Ureter (tissue), 1 donor: ENCODE data around the gene TNFAIP1. TPM values are rescaled to one million over a fixed set of nuclear protein-coding genes. Genes with fewer than 3 reads are reported as not detected.
"Not testable (repeated sequence)": the region's sequence is repeated elsewhere in the genome, so short reads cannot be mapped to it uniquely, and the experiment has no call there.

Experiments used
- DNase-seq: peaks from one replicate; pipeline ENCODE4 v3.0.0-alpha.2; 2020; ENCODE audit warnings: low spot score
- total RNA-seq: library from RNA; stranded (reverse); gene quantifications from one replicate; pipeline ENCODE4 v1.2.4, GENCODE V29; 2023
- donor health status: DM: yes; HTN: yes; CAD: no.

The TNFAIP1 gene
- total RNA-seq, 1 donor from 2014 or later = 55.1 TPM

GRCh38 chr17:28324781-28325180, 10.8 kb upstream of the TNFAIP1 start:
- peak; percentile 7 for DNase-seq

- peak; percentile 29 for DNase-seq
Observed at GRCh38 chr17:28325211-28325610, 10.3 kb upstream of the TNFAIP1 start.

DNA sequence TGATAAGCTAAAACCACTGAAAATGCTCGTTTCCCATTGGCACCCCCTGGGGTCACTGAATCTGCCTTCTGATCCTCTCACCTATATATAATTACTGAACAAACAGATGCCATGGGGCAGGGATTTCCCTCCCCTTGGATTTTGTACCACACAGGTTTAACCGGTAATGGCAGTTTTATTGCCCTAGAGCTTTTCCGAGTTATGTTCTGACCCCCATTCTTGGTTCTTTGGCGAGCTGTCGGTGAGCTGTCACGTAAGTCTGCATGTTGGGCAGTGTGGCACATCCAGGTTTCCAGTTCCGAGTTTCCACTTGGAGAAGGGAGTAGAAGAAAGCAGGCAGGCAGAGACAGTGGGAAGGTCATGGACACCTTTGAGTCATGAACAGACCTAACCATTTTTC, 9.4 kb upstream of the TNFAIP1 start:
- DNase-seq = peak; percentile 64

- DNase-seq = peak; percentile 33
Observed at GRCh38 chr17:28327031-28327607, 8.4 kb upstream of the TNFAIP1 start.

DNA sequence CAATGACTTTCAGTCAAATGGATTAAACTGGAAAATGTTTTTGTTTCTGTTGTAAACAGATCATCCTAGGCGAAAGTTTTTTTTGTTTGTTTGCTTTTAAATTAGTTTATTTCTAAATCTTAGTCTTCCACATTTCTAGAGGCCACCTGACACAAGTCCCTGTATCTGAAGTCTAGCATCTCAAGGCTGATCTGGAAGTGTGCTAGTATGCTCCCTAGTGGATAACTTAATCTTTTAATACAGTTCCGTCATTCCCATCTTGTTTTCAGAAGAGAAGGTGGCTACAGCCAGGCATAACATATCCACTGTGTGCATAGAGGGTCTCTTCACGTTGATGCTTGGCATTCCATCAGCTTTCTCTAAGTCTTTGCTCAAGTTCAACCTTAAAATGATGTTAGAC, 7.9 kb upstream of the TNFAIP1 start:
- DNase-seq = peak; percentile 5

GRCh38 chr17:28328325-28328724, 7.2 kb upstream of the TNFAIP1 start:
- DNase-seq = peak; percentile 32

DNA sequence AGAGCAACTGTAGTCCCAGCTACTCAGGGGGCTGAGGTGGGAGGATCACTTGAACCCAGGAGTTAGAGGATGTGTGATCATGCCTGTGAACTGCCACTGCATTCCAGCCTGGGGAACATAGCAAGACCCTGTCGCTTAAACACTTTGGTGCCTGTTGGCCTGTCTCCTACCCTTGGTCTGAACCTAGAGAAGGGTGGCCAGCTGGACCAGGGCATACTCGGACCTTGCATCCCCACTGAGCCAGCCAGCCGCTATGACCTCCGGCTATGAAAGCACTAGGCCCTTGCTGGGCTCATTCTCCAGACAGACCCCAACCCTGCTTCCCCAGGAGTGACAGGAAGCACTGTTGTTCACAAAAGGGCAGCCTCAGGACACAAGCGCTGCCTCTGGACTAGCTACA, 4.9 kb upstream of the TNFAIP1 start:
- DNase-seq = no peak

GRCh38 chr17:28331891-28332420, 3.6 kb upstream of the TNFAIP1 start:
- no peak for DNase-seq

GRCh38 chr17:28333083-28333746, 2.3 kb upstream of the TNFAIP1 start:
- DNase-seq = no peak

- no peak for DNase-seq
Observed at GRCh38 chr17:28334171-28334570, 1.4 kb upstream of the TNFAIP1 start.

DNA sequence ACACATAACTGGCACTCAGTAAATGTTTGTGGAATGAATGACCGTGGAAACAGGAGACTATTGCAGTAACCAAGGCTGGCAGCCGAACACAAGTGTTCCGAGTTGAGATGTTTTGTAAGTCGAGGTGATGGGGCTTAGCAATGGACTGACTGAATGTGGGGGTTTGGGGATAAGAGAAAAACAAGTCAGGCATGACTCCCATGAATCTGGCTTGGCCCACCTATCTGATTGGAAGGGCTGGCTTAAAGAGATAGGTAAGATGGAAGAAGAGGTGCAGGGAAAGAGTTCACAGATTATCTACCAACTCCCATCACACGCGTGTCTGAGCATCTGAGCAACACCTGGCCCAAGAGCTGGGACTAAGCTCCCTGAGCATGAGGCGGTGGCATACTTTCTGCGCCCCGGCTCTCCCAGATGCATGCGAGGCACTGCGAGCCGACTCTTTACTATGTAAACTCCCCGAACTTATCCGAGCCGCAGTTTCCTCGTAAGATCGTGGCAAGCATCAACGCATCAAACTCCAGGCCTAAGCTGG, 828 bp upstream of the TNFAIP1 start:
- no peak for DNase-seq

DNA sequence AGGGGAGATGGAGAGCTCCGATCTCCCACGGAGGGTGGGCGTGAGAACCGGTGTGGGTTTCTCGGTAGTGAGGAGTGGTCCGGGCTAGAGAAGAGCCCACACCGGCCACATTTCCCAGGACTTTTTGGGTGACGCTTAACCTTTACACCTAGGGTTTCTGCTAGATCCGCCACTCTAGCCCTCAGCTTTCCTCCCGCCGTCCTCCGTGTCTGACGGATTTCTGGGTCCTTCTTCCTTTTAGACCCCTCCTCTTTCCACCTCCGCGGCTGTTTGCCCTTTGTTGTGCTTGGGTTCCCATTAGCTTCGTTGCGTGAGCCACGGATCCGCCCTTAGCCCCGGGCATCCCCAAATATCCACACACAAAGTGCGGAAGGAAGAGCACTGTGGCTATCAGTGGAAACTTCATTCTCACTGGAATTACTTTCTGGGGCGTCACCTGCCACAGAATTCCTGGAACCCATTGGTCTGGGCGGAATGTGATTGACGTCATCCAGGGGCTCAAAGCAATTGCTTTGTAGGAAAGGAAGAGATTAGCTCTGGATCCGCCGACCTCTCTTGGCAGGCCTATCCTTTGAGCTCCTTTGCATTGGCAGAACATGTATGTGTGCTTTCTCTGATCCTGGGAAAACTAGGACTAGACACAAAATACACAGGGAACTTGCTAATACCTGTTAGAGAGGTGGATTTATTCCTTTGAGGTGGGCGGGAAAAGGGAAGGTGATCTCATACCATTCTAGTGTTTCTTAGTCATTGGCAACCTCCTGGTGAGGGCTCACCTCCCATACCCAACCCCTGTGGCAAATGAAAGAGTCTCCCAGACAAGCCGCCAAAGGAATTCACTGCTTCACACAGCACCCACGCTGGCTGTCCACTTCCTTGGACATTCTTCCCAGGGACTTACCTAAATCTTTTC, 654 bp downstream of the TNFAIP1 start:
- peak; percentile 63 for DNase-seq

DNA sequence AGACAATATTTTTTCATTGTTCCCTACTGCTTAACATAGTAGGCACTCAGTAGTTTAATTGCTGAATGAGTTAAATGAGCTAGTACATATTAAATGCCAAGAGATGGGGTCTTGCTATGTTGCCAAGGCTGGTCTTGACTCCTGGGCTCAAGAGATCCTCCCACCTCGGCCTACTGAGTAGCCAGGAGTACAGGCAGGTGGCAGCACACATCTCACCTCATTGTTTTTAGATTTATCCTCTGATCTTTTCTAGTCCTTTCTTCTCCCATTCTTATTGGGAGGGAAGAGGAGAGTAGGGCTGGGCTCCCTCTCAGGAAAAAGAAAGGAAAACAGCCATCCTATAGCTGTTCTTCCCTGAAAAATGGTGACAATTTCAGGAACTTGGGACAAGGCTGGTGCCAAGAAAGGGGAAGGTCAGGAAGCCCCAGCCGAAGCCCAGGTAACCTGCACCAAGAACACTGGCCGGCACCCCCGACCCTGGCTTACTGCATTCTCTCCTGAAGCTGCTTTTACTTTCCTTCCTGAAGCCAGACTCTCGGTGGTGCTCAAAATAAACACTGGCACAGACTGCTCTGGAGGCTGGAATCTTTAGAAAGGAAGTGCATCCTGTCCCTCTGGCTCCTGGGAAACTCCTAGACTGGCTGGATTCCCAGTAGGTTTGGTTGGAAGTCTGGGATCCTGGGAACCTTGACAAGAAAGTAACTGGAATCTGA, 2.7 kb downstream of the TNFAIP1 start:
- DNase-seq = no peak

DNA sequence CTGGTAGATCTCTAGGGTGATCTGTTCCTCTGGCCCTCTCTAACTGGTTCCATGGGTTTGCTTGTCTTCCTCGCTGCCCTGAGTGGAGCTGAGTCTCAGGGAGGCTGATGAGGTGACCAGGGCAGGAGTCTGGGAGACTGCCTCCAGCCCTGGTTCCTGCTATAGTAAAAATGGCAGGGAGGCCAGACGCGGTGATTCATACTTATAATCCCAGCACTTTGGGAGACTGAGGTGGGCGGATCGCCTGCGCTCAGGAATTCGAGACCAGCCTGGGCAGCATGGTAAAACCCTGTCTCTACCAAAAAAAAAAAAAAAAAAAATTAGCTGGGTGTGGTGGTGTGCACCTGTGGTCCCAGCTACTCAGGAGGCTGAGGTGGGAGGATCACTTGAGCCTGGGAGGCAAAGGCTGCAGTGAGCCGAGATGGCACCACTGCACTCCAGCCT, 3.2 kb downstream of the TNFAIP1 start:
- DNase-seq = not testable (repeated sequence)

DNA sequence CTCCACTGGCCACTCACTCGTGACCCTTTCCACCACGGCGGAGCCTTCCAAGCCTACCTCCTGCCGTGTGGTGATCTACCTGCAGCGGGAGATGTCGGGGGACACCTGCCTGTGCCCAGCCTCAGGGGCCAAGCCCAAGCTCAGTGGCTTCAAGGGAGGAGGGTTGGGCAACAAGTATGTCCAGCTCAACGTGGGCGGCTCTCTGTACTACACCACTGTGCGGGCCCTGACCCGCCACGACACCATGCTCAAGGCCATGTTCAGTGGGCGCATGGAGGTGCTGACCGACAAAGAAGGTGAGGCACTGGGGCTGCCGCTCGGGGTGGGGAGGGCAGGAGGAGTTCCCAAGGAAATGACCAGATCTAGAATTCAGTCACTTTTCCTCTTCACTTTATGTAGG, 3.9 kb downstream of the TNFAIP1 start:
- no peak for DNase-seq

GRCh38 chr17:28340374-28340773, 4.8 kb downstream of the TNFAIP1 start:
- no peak for DNase-seq

DNA sequence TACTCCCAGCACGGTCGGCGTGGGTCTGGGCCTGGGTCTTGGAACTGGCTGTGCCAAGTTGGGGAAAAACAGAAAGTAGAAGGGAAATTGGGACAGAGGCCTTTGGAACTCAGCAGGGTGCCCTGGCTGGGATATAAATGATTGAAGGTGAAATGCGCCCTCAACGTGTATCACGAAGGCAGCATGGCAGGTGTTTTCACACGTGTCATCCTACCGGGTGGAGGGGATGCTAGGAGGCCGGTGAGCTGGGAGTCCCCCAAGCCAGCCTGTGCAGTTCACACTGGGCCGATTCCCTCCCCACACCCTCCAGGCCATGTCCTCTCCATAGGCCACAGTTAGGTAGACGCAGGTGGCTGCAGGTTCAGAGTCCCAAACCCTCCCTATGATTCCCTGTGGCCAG, 6.0 kb downstream of the TNFAIP1 start:
- DNase-seq = no peak

GRCh38 chr17:28342313-28342712, 6.8 kb downstream of the TNFAIP1 start:
- DNase-seq = no peak

DNA sequence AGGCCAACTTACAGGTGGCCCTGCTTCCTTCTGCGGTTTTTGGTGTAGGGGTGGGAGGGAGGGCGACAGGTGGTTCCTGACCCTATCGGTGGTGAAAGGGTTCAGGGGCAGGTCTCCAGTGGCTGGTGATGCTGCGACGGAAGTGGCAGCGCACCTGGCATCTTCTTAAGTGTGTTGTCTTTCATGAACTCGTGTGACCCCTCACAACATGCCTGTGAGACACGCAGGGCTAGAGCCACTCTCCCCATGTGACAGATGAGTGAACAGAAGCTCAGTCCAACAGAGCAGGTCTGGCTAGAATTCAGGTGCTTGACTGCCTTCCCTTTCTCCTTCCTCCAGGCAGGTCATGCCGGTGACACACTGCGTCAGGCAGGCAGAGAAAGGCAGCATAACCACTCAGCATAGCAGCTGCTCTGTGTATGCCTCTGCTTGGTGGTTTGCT, 8.0 kb downstream of the TNFAIP1 start:
- no peak for DNase-seq

DNA sequence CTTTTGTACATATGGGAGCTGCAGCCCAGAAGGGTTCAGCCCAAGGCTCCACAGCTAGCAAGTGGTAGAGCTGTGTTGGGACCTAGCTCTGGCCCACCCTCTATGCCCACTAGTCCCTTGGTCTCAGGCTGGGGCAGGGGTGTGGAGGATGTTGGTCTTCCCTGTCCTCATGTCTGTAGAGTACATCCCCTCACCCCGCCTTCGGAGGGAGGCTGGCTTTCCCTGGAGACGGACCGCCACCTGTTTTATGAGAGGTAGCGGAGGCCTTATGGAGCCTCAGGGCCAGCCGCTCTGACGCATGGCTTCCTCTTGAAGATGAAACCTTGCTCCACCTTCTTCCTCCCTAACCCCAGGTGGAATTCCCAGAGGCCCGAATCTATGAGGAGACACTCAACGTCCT, 8.4 kb downstream of the TNFAIP1 start:
- no peak for DNase-seq

DNA sequence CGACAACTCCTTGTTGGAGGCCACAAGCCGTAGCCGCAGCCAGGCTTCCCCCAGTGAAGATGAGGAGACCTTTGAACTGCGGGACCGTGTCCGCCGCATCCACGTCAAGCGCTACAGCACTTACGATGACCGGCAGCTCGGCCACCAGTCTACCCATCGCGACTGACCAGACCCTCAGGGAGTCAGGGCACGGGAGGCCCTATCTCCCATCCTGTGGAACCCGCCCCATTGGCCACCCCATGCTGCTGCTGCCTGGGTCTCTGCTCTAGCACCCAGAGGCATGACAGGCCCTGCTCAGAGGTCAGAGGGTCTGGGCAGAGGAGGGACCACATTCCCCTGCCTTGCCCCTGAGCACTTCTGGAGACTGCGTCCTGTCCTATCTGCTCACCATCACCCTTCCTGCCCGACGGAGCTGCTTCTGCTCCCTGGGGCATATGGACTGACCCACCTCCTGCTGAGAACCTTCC, 8.9 kb downstream of the TNFAIP1 start:
- DNase-seq = no peak
